Measurements from ENCODE around the gene LRRC25. TPM values are rescaled to one million over a fixed set of nuclear protein-coding genes. Genes with fewer than 3 reads are reported as not detected.
"Not testable (repeated sequence)": the region's sequence is repeated elsewhere in the genome, so short reads cannot be mapped to it uniquely, and the experiment has no call there.

The LRRC25 gene
- total RNA-seq, 1 donor from 2014 or later = not detected

DNA sequence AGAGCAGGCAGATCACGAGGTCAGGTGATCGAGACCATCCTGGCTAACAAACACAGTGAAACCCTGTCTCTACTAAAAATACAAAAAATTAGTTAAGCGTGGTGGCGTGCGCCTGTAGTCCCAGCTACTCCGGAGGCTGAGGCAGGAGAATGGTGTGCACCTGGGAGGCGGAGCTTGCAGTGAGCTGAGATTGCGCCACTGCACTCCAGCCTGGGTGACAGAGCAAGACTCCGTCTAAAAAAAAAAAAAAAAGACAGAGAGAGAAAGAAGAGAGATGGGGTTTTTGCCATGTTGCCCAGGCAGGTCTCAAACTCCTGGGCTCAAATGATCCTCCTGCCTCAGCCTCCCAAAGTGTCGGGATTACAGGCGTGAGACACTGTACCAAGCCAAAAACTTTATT is 8.3 kb upstream of the LRRC25 start:
- DNase-seq (ENCODE audit: low read depth) = not testable (repeated sequence)

DNA sequence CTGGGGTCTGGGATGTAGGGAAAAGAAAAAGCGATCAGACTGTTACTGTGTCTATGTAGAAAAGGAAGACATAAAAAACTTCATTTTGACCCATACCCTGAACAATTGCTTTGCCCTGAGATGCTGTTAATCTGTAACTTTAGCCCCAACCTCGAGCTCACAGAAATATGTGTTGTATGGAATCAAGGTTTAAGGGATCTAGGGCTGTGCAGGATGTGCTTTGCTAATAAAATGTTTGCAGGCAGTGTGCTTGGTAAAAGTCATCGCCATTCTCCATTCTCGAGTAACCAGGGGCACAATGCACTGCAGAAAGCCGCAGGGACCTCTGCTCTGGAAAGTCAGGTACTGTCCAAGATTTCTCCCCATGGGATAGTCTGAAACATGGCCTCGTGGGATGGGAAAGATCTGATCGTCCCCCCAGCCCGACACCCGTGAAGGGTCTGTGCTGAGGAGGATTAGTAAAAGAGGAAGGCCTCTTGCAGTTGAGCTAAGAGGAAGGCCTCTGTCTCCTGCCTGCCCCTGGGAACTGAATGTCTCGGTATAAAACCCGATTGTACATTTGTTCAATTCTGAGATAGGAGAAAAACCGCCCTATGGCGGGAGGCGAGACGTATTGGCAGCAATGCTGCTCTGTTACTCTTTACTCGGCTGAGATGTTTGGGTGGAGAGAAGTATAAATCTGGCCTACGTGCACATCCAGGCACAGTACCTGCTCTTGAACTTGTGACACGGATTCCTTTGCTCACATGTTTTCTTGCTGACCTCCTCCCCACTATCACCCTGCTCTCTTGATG is 5.2 kb upstream of the LRRC25 start:
- peak; percentile 67 for DNase-seq (ENCODE audit: low read depth)

DNA sequence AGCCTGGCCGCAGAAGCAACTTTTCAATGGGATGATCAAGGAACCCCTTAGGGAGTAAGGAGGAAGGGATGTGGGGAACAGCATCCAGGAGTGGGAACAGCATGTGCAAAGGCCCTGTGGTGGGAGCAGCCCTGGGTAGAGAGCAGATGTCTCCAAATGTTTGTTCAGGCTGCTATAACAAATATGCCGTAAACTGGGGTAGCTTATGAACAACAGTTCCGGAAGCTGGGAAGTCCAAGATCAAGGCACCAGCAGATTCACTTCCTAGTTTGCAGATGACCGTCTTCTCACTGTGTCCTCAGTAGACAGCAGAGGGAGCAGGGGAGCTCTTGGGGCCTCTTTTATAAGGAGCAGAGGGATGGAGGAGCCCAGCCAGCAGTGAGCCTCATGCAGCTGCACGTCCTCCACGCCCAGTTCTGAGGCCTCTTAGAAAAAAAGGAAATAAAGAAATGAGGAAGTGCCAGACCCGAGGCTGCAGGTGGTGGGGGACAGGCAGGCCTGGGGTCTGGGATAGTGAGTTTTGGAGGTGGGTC is 4.2 kb upstream of the LRRC25 start:
- peak; percentile 87 for DNase-seq (ENCODE audit: low read depth)

DNA sequence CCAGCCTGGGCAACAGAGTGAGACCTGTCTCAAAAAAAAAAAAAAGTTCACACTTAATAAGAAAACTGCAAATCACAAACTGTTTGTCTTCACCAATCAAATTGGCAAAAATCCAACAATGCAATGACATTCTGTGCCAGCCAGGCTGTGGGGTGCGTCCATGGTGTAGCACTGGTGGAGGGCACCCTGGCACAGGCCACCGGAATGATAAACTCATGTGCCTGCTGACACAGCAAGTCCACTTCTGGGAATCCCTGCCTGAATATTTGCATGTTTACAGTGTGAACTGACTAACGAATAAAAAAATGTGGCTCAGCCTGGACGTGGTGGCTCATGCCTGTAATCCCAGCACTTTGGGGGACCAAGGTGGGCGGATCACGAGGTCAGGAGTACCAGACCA is 1.6 kb upstream of the LRRC25 start:
- peak; percentile 89 for DNase-seq (ENCODE audit: low read depth)

DNA sequence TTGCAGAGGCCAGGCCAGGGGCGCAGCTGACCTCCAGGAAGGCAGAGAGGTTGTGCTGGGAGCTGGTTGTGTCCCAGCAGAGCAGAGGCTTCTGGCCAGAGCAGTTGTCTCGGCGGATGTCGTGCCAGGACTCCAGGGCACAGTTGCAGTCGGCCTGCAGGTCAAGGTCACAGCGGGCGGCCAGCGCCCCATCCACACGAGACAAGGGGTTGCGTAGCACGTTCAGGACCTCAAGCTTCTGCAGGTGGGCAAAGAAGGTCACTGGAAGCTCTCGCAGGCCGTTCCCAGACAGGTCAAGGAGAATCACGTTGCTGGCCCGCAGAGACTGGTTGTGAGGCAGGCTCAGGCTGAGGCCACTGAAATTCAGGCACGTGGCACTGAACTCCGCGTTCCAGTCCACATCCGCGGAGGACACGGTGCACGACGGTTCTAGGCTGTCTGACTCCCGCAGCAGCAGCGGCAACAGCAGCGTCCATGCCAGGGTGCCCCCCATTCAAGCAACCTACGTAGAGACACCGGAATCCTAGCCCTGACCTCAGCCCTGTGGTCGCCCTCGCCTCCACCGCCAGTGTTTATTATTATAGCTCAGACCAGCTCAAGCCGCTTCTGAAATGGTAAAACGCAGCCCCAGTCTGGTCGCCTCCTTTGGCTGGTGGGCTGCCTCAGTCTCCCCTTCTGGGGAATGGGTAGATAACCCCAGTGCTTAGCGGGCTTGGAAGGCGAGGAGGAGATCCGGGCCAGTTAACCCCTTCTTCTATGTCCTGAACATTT is 766 bp downstream of the LRRC25 start:
- no peak for DNase-seq (ENCODE audit: low read depth)

DNA sequence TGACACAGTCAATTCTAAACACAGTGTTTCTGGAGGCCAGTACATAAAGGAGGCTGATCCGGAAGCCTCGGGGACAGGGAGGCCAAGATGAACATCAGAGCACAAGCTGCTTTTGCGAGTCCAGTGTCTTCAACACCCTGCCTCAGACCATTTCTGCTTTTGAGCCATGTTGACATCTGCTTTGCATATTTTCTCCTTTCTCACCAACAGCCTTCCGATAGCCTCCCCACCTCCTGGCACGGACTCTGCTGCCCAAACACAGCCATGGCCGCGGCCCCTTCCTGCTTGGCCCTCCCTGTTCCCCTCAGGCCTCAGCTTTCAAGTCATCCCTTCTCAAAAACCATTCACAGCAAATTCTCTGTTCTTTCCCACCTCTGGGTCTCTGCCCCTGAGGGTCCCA is 3.6 kb downstream of the LRRC25 start:
- no peak for DNase-seq (ENCODE audit: low read depth)

DNA sequence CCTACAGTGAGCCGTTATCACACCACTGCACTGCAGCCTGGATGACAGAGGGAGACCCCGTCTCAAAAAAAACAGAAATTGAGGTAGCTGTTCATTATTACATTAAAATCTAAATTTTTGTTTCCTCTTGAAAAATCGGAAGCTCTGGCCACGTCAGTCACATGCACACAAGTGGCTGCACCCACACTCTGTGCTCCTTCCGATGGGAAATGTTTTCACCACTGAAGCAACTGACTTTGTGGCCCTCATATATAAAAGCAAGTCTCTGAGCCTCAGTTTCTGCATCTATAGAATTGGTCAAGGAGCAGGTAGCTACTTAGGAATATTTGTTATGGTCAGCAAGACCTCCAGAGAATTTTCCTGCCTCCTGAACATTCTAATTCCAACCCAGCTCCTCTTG is 4.5 kb downstream of the LRRC25 start:
- no peak for DNase-seq (ENCODE audit: low read depth)

DNA sequence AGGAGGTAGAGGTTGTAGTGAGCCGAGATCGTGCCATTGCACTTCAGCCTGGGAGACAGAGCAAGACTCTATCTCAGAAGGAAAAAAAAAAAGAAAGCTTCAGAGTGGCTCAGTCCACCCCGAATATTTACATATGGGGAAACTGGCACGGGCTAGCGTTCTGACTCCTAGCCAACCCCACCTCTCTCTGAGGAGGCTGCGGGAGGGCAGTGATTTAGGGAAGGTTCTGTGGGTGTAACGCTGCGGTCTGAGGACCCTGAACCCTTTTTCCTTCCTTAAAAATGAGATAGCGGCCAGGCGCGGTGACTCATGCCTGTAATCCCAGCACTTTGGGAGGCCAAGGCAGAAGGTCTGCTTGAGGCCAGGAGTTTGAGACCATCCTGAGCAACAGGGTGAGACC is 5.0 kb downstream of the LRRC25 start:
- no peak for DNase-seq (ENCODE audit: low read depth)

DNA sequence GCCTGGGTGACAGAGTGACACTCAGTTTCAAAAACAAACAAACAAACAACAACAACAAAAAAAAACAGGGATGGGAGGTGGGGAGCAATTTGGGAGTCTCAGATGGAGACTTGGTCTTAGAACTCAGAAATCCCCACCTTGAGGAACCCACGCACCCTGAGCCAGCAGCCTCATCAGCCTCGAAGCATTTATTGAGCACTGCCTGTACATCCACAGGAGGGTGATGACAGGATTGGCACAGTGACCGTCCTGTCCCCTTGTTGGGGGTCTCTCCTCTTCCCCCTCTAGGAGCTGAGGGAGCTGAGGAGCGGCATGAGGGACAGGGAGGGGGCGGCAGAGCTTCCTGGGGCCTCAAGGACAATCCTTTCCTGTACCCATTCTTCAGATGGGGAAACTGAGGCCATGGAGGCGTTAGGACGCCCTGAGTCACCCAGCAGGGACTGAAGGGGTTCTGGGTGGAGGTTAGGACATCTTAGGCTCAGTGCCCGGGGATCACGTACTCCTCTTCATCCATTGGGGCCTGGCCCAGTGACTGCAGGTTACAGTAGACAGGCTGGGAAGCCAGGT is 5.8 kb downstream of the LRRC25 start:
- DNase-seq (ENCODE audit: low read depth) = no peak

DNA sequence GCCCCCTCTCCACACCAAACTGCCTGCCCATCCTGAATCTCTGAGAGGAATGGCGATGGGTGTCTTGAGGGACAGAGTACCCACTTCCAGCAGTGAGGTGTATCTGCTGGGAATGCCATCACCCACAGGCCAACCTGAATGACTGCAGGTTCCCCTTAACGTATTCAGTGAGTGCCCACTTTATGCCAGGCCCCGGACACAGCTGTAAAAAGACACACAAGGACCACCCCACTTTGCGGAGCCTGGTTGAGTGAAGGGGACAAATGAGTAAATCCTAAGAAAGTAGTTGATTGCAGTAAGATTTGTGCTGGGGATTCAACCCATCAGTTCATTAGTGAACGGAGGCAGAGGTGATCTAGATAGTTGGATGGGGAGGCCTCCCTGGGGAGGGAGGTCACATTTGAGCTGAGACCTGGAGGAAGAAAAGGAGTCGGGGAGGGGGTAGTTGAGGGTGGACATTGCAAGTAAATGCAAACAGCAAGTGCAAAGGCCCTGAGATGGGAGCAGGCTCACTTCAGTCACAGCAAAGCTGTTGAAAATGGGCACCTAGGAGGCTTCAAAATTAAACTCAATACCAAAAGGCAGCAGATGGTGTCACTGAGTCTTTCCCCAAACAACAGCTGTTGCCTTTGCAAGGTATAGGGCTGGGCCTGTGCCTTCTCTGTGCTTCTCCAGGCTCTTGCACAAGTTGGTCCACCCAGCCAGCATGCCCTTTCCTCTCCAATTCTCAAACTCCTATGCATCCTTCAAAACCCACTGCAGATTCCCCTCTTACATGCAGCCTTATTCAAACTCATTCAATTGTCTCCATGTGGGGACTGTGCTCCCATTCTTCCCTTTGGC is 7.1 kb downstream of the LRRC25 start:
- peak; percentile 75 for DNase-seq (ENCODE audit: low read depth)

DNA sequence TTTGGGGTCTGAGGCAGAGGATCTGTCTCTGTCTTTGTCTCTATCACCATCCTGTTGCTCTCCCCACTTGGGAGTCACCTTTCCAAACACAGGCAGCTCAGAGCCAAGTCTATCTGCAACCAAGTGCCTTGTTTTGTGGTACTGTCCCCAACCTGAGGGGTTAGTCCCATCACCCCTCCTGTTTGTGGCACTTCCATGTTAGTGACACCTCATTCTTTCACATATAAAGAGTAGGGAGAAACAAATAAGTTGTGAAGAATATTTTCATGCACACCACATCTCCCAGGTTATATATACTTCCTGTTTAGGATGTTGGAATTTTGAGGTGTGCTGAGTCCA is 7.7 kb downstream of the LRRC25 start:
- no peak for DNase-seq (ENCODE audit: low read depth)

DNA sequence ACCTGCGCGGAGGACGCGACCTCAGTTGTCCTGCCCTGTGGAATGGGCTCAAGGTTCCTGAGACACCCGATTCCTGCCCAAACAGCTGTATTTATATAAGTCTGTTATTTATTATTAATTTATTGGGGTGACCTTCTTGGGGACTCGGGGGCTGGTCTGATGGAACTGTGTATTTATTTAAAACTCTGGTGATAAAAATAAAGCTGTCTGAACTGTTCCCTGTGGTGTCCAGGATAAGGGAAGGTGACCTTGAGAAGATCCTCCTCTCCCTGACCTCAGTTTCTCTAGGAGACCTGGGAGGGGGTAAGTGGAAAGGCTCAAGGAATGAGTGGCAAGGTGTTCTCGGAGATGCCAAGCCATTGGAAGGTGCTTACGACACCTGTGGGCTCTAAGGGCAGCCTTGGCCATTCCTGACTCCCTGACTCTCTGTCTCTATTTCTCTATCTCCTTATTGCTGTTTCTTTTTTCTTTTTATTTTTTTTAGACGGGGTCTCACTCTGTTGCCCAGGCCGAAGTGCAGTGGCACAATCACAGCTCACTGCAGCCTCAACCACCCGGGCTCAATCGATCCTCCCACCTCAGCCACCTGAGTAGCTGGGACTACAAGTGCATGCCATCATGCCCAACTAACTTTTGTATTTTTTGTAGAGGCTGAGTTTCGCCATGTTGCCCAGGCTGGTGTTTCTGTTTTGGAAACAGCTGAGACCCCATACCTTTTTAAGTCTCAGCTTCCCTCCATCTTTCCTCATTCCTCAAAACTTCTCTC is 8.3 kb downstream of the LRRC25 start:
- no peak for DNase-seq (ENCODE audit: low read depth)

DNA sequence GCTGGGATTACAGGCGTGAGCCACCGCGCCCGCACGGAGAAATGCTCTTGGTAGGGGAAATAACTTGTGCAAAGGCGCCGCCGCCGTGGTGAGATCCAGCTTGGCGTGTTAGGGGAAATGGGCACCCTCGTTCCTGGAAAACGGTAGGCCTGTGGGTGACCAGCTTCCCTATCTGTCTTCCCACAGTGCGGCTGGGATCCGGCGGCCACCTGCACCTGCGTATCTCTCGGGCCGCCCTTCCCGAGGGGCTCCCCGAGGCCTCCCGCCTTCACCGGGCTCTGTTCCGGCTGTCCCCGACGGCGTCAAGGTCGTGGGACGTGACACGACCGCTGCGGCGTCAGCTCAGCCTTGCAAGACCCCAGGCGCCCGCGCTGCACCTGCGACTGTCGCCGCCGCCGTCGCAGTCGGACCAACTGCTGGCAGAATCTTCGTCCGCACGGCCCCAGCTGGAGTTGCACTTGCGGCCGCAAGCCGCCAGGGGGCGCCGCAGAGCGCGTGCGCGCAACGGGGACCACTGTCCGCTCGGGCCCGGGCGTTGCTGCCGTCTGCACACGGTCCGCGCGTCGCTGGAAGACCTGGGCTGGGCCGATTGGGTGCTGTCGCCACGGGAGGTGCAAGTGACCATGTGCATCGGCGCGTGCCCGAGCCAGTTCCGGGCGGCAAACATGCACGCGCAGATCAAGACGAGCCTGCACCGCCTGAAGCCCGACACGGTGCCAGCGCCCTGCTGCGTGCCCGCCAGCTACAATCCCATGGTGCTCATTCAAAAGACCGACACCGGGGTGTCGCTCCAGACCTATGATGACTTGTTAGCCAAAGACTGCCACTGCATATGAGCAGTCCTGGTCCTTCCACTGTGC is 9.1 kb downstream of the LRRC25 start:
- DNase-seq (ENCODE audit: low read depth) = no peak

DNA sequence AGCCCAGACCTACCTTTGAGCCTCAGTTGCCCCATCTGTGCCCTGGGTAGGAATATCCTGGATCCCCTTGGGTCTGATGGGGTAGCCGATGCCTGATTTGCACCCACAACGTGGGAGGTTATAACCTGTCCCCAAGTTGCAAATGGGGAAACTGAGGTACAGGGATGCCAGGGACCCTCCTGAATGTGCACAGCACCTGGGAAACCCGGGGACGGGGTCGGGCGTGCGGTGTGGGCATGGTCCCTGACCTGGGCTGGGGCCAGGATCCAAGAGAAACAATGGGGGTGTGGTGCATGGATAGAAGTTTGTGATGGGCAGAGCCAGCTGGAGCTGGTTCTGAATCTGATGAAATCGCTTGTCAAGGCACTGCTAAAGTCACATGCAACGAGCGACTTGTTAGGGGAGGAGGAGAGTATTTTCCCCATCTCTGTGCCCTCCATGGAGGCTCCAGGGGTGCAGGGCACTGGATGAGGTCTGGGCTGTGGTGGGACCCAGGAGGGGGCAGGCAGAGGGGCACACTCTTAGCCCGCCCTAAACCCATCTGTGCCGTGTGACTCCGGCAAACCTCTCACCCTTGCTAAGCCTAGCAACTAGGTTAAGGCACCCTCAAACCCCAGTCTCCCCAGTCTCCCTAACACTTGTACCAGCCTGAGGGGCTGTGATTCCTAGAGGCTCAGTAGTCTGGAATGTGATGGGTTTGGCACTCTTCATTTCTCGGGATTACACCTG is 10.7 kb downstream of the LRRC25 start:
- peak; percentile 53 for DNase-seq (ENCODE audit: low read depth)

DNA sequence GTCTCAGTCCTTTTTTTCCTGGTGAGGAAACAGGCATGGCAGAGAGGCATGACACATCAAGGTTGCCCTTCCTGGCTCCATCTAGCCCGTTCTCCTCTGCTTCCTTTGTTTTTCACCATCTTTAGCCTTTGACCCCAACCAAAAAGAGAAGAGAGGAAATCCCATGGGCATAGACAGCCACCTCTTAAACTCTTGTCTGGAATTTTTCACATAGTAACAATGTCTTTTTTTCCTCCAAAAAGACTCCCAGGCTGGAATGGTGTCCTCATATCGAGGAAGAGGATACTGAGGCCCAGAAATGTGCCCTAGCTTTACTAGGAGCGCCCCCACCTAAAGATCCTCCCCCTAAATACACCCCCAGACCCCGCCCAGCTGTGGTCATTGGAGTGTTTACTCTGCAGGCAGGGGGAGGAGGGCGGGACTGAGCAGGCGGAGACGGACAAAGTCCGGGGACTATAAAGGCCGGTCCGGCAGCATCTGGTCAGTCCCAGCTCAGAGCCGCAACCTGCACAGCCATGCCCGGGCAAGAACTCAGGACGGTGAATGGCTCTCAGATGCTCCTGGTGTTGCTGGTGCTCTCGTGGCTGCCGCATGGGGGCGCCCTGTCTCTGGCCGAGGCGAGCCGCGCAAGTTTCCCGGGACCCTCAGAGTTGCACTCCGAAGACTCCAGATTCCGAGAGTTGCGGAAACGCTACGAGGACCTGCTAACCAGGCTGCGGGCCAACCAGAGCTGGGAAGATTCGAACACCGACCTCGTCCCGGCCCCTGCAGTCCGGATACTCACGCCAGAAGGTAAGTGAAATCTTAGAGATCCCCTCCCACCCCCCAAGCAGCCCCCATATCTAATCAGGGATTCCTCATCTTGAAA is 11.5 kb downstream of the LRRC25 start, which contains the start of gene GDF15:
Gene GDF15 (plus strand): TSS at position 484 of the 868 bp plus-strand sequence. CDS start 32 bp downstream, at position 516.
- DNase-seq (ENCODE audit: low read depth) = peak; percentile 90

DNA sequence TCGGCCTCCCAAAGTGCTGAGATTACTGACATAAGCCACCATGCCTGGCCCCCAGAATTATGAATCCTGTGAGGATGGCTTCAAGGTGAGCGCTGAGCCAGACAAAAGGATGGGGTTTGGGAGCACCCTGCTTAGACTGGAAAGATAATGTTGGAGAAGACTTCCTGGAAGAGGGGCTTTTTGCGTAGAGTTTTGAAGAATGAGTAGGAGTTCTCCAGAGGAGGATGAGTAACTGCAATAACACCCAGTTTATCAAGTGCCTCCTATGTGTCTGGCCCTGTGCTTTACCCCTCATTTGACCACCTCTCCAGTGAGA is 12.1 kb downstream of the LRRC25 start:
- DNase-seq (ENCODE audit: low read depth) = no peak

DNA sequence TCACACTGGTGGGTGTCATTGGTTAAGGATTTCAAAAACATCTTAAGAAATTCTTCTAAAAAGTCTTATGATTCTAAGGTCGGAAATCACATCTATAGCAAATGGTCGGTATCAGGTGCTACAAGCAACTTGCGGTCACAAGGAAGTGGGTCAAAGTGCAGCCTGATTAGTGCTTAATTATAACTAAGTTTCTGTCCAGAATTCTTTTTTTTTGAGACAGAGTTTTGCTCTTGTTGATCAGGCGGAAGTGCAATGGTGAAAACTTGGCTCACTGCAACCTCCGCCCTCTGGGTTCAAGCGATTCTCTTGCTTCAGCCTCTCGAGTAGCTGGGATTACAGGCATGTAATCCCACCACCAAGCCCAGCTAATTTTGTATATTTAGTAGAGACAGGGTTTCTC is 12.6 kb downstream of the LRRC25 start:
- no peak for DNase-seq (ENCODE audit: low read depth)

DNA sequence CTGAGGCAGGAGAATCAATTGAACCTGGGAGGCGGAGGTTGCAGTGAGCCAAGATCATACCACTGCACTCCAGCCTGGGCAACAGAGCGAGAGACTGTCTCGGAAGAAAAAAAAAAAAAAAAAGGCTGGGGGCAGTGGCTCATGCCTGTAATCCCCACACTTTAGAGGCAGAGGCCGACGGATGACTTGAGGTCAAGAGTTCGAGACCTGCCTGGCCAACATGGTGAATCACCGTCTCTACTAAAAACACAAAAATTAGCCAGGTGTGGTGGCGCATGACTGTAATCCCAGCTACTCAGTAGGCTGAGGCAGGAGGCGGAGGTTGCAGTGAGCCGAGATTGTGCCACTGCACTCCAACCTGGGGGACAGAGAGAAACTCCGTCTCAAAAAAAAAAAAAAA is 13.8 kb downstream of the LRRC25 start:
- peak; percentile 61 for DNase-seq (ENCODE audit: low read depth)

Data from renal cortical epithelial cell (primary cell).